H9 (cell line): Measurements from ENCODE around the gene NAT16. TPM values are rescaled to one million over a fixed set of nuclear protein-coding genes. Genes with fewer than 3 reads are reported as not detected.

ENCODE experiments used
- DNase-seq: peaks from one replicate; pipeline ENCODE4 v3.0.0-alpha.2; 2017
- H2AFZ ChIP-seq: one replicate; pipeline ENCODE4 v1.6.1; 2013; ENCODE audit warnings: mild to moderate bottlenecking, low read length, control low read depth, moderate library complexity
- H2AK5ac ChIP-seq: 2 replicates; pipeline ENCODE4 v1.6.1; 2013; ENCODE audit warnings: low read length, control low read depth, mixed read lengths; ENCODE audit not compliant: insufficient read length
- H2BK120ac ChIP-seq: one replicate; pipeline ENCODE4 v1.6.1; 2013; ENCODE audit warnings: low read depth, mild to moderate bottlenecking, low read length, control low read depth, inconsistent platforms; ENCODE audit not compliant: poor library complexity, severe bottlenecking
- H2BK12ac ChIP-seq: 2 replicates; pipeline ENCODE4 v1.6.1; 2013; ENCODE audit warnings: low read length, control low read depth, mixed read lengths, low read depth; ENCODE audit not compliant: insufficient read length
- H2BK15ac ChIP-seq: 2 replicates; pipeline ENCODE4 v1.6.1; 2013; ENCODE audit warnings: low read depth, low read length, control low read depth
- H2BK20ac ChIP-seq: one replicate; pipeline ENCODE4 v1.6.1; 2013; ENCODE audit warnings: low read depth, mild to moderate bottlenecking, low read length, control low read depth, inconsistent platforms; ENCODE audit not compliant: poor library complexity, severe bottlenecking
- H2BK5ac ChIP-seq: 2 replicates; pipeline ENCODE4 v1.6.1; 2013; ENCODE audit warnings: low read length, control low read depth, mixed read lengths; ENCODE audit not compliant: insufficient read length
- H3K14ac ChIP-seq: 2 replicates; pipeline ENCODE4 v1.6.1; 2013; ENCODE audit warnings: low read length, control low read depth; ENCODE audit not compliant: insufficient read depth
- H3K18ac ChIP-seq: 2 replicates; pipeline ENCODE4 v1.6.1; 2013; ENCODE audit warnings: low read depth, mild to moderate bottlenecking, mixed read lengths, low read length, control low read depth; ENCODE audit not compliant: insufficient read length
- H3K23ac ChIP-seq: 2 replicates; pipeline ENCODE4 v1.6.1; 2013; ENCODE audit warnings: low read length, control low read depth, mixed read lengths, low read depth; ENCODE audit not compliant: insufficient read length
- H3K23me2 ChIP-seq: 2 replicates; pipeline ENCODE4 v1.6.1; 2013; ENCODE audit warnings: low read depth, mild to moderate bottlenecking, mixed read lengths, low read length, control low read depth; ENCODE audit not compliant: insufficient read length, poor library complexity, severe bottlenecking
- H3K27ac ChIP-seq: 2 replicates; pipeline ENCODE4 v1.5.1; 2013; ENCODE audit warnings: low read length, control low read depth, mixed read lengths, low read depth; ENCODE audit not compliant: insufficient read length
- H3K27me3 ChIP-seq: 2 replicates; pipeline ENCODE4 v1.6.1; 2013; ENCODE audit warnings: low read length, control low read depth, inconsistent platforms; ENCODE audit not compliant: insufficient read depth
- H3K4ac ChIP-seq: 2 replicates; pipeline ENCODE4 v1.6.1; 2013; ENCODE audit warnings: low read depth, mild to moderate bottlenecking, control low read depth, inconsistent platforms, low read length, moderate library complexity
- H3K4me1 ChIP-seq: 2 replicates; pipeline ENCODE4 v1.6.1; 2013; ENCODE audit warnings: low read length, control low read depth, inconsistent platforms; ENCODE audit not compliant: insufficient read depth
- H3K4me2 ChIP-seq: 2 replicates; pipeline ENCODE4 v1.6.1; 2013; ENCODE audit warnings: low read length, control low read depth, mixed read lengths; ENCODE audit not compliant: insufficient read length, insufficient read depth
- H3K56ac ChIP-seq: 2 replicates; pipeline ENCODE4 v1.6.1; 2013; ENCODE audit warnings: low read depth, mild to moderate bottlenecking, mixed read lengths, low read length, control low read depth; ENCODE audit not compliant: insufficient read length
- H3K79me1 ChIP-seq: 2 replicates; pipeline ENCODE4 v1.6.1; 2013; ENCODE audit warnings: low read depth, mild to moderate bottlenecking, moderate library complexity, low read length, control low read depth, inconsistent platforms; ENCODE audit not compliant: insufficient read depth, poor library complexity, severe bottlenecking
- H3K79me2 ChIP-seq: 2 replicates; pipeline ENCODE4 v1.6.1; 2013; ENCODE audit warnings: low read length, control low read depth, inconsistent platforms; ENCODE audit not compliant: insufficient read depth
- H3K9ac ChIP-seq: 2 replicates; pipeline ENCODE4 v1.6.1; 2013; ENCODE audit warnings: low read length, control low read depth, mixed read lengths; ENCODE audit not compliant: insufficient read length; ENCODE audit errors: extremely low read depth
- H3K9me3 ChIP-seq: one replicate; pipeline ENCODE4 v1.6.1; 2013; ENCODE audit warnings: low read depth, low read length, inconsistent platforms; ENCODE audit not compliant: control insufficient read depth
- H3T11ph ChIP-seq: one replicate; pipeline ENCODE4 v1.6.1; 2013; ENCODE audit warnings: mild to moderate bottlenecking, low read length, control low read depth, inconsistent platforms
- H4K20me1 ChIP-seq: one replicate; pipeline ENCODE4 v1.6.1; 2013; ENCODE audit not compliant: control insufficient read depth, insufficient read length, insufficient read depth
- H4K5ac ChIP-seq: 2 replicates; pipeline ENCODE4 v1.6.1; 2013; ENCODE audit warnings: low read depth, mild to moderate bottlenecking, mixed read lengths, low read length, control low read depth; ENCODE audit not compliant: insufficient read length
- H4K8ac ChIP-seq: replicated peaks from 2 replicates; pipeline ENCODE4 v1.6.1; 2013; ENCODE audit warnings: low read length, control low read depth, mixed read lengths, low read depth; ENCODE audit not compliant: insufficient read length
- H4K91ac ChIP-seq: 2 replicates; pipeline ENCODE4 v1.6.1; 2013; ENCODE audit warnings: low read depth, mild to moderate bottlenecking, moderate library complexity, mixed read lengths, low read length, control low read depth; ENCODE audit not compliant: insufficient read length
- H3K27ac Mint-ChIP-seq, 3 experiments: 2 replicates in 2 of 3; 3 replicates in 1 of 3; pipeline ENCODE4 v1.8.0; 2020 to 2021; ENCODE audit warnings: mixed read lengths in 3 of 3, mild to moderate bottlenecking in 1 of 3, moderate library complexity in 1 of 3
- H3K27me3 Mint-ChIP-seq: 2 replicates; pipeline ENCODE4 v1.8.0; 2021; ENCODE audit warnings: low read depth, mild to moderate bottlenecking, moderate library complexity, mixed read lengths
- H3K36me3 Mint-ChIP-seq, 3 experiments: 2 replicates in 2 of 3; 3 replicates in 1 of 3; pipeline ENCODE4 v1.8.0; 2020 to 2021; ENCODE audit warnings: low read depth in 3 of 3, mixed read lengths in 3 of 3; ENCODE audit not compliant: insufficient read depth in 1 of 3
- H3K4me1 Mint-ChIP-seq, 2 experiments: 2 replicates each; pipeline ENCODE4 v1.8.0; 2020; ENCODE audit warnings: mixed read lengths in 2 of 2
- H3K4me3 Mint-ChIP-seq, 2 experiments: 2 replicates in 1 of 2; 3 replicates in 1 of 2; pipeline ENCODE4 v1.8.0; 2020 to 2021; ENCODE audit warnings: mild to moderate bottlenecking in 2 of 2, mixed read lengths in 2 of 2, moderate library complexity in 1 of 2
- H3K9me3 Mint-ChIP-seq, 2 experiments: 2 replicates in 1 of 2; 3 replicates in 1 of 2; pipeline ENCODE4 v1.8.0; 2020; ENCODE audit warnings: mild to moderate bottlenecking in 2 of 2, mixed read lengths in 2 of 2, moderate library complexity in 1 of 2
- WGBS: extraction: QIAGEN DNeasy Blood & Tissue Kit; methylation state at CpG from one replicate; pipeline ENCODE4 v1.1.7; 2013; ENCODE audit warnings: missing lambda C conversion rate, low lambda C conversion rate, mixed read lengths; ENCODE audit not compliant: insufficient read length; ENCODE audit errors: extremely low coverage; 5-methylcytosine and 5-hydroxymethylcytosine counted together
- total RNA-seq: library from RNA; stranded (reverse); gene quantifications from 2 replicates; pipeline ENCODE4 v1.2.1, GENCODE V29; 2021
- TF ChIP-seq, protein P1 (sequence below): fragments of 200-600 bp; sonication (generic); conservative IDR thresholded peaks from 3 replicates; pipeline ENCODE4 v1.8.0; 2021; ENCODE audit warnings: antibody characterized with exemption, mild to moderate bottlenecking

The NAT16 gene
- total RNA-seq, 1 experiment from 2014 or later = 0.50 TPM

DNA sequence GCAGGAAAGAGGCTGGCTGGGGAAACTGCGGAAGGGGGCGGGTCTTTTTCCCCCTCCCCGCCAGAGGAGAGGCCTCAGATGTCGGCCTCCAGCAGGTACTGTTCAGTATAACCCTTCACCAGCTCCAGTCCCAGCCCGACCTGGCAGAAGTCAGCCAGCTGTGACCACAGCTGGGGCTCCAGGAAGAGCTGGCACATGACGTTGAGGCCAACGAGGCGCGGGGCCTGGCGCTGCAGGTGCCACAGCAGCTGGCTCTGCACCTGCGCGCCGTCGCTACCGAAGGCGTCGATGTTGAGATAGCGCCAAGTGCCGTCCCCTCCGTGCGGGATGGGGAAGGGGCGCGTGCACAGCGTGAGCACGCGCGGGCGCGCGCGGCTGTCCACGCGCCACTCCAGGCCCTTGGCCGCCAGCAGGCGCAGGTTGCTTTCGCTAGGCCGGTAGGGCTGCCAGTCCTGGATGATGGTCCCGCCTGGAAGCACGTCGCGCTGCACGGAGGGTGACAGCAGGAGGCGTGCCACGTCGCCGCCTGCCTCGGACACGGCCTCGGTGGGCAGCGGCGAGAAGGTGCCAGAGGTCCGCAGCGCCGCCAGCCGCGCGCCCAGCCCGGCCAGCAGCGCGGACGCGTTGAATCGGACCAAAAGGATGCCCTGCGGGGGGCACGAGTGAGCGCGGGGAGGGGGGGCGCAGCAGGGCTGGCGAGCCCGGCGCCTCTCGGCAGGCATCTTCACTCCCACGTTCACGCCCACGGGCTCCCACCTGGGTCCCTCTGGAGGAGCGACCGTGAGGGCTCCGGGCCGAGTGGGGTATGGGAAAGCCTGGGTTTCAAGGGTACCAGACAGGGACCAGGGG, 7.9 kb downstream of the NAT16 start:
- H3K9ac ChIP-seq = no peak overlapping the region
- H3K4me3 Mint-ChIP-seq = peak overlapping the region; percentile 55 to 79
- no CpG with 5 or more reads among the region's 79 CpGs for WGBS
- peak; percentile 69 for DNase-seq
- no peak overlapping the region for H3K14ac ChIP-seq
- peaks cover 54 to 59% of the 10 kb centered on the region in 2 experiments for H3K4me1 Mint-ChIP-seq
- H2BK20ac ChIP-seq = no peak overlapping the region
- H3K4ac ChIP-seq = no peak overlapping the region
- no peak overlapping the region for H3K23ac ChIP-seq
- H2BK15ac ChIP-seq = no peak overlapping the region
- peaks cover 13% of the 10 kb centered on the region; the same call in 1 of the 2 replicates for H3K4me1 ChIP-seq
- H2AFZ ChIP-seq = no peak overlapping the region
- peaks cover 0 to 2% of the 10 kb centered on the region in 2 experiments; a peak in 2 of 5 replicates for H3K9me3 Mint-ChIP-seq
- H3K27ac ChIP-seq = no peak overlapping the region
- peaks cover 68% of the 10 kb centered on the region for H3K27me3 ChIP-seq
- H3K56ac ChIP-seq = no peak overlapping the region
- no peaks in the 10 kb centered on the region for H3K79me1 ChIP-seq
- H3K27me3 Mint-ChIP-seq = peaks cover 100% of the 10 kb centered on the region
- no peak overlapping the region for H4K8ac ChIP-seq
- no peak overlapping the region for H2BK5ac ChIP-seq
- H3K79me2 ChIP-seq = no peaks in the 10 kb centered on the region
- H3K36me3 Mint-ChIP-seq = no peaks in the 10 kb centered on the region
- no peak overlapping the region for H2BK12ac ChIP-seq
- H2BK120ac ChIP-seq = no peak overlapping the region
- H3K27ac Mint-ChIP-seq = peak overlapping the region in 1 of 3 experiments; percentile 24; a peak in 1 of 7 replicates
- H3K4me2 ChIP-seq = peak overlapping the region; percentile 68
- H4K20me1 ChIP-seq = no peaks in the 10 kb centered on the region
- H4K5ac ChIP-seq = no peak overlapping the region
- H3K18ac ChIP-seq = no peak overlapping the region
- H2AK5ac ChIP-seq = no peak overlapping the region
- H4K91ac ChIP-seq = no peak overlapping the region
- TF ChIP-seq, protein P1, sequence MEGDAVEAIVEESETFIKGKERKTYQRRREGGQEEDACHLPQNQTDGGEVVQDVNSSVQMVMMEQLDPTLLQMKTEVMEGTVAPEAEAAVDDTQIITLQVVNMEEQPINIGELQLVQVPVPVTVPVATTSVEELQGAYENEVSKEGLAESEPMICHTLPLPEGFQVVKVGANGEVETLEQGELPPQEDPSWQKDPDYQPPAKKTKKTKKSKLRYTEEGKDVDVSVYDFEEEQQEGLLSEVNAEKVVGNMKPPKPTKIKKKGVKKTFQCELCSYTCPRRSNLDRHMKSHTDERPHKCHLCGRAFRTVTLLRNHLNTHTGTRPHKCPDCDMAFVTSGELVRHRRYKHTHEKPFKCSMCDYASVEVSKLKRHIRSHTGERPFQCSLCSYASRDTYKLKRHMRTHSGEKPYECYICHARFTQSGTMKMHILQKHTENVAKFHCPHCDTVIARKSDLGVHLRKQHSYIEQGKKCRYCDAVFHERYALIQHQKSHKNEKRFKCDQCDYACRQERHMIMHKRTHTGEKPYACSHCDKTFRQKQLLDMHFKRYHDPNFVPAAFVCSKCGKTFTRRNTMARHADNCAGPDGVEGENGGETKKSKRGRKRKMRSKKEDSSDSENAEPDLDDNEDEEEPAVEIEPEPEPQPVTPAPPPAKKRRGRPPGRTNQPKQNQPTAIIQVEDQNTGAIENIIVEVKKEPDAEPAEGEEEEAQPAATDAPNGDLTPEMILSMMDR = no peak
- H3T11ph ChIP-seq = no peak overlapping the region
- H3K23me2 ChIP-seq = peaks cover 40% of the 10 kb centered on the region
- no peaks in the 10 kb centered on the region for H3K9me3 ChIP-seq
